KMS-11 (cell line): ENCODE data around the gene ITPR2.

Experiments
- H2AFZ ChIP-seq: fragments of 200-600 bp; sonication (generic); 2 replicates; pipeline ENCODE4 v1.6.1; 2016; ENCODE audit warnings: antibody characterized with exemption, mixed run types, low read depth
- H3K27ac ChIP-seq: fragments of 200-600 bp; sonication (generic); 2 replicates; pipeline ENCODE4 v1.6.1; 2016; ENCODE audit warnings: mild to moderate bottlenecking, mixed run types
- H3K27me3 ChIP-seq: fragments of 200-600 bp; sonication (generic); 2 replicates; pipeline ENCODE4 v1.6.1; 2017; ENCODE audit warnings: mild to moderate bottlenecking, low read depth, mixed run types, moderate library complexity; ENCODE audit not compliant: insufficient read depth
- H3K36me3 ChIP-seq: fragments of 200-600 bp; sonication (generic); 2 replicates; pipeline ENCODE4 v1.6.1; 2017; ENCODE audit warnings: mild to moderate bottlenecking, mixed run types; ENCODE audit not compliant: insufficient read depth
- H3K4me1 ChIP-seq: fragments of 200-600 bp; sonication (generic); 2 replicates; pipeline ENCODE4 v1.6.1; 2016; ENCODE audit warnings: mild to moderate bottlenecking, low read depth, mixed run types; ENCODE audit not compliant: poor library complexity, severe bottlenecking
- H3K4me2 ChIP-seq: fragments of 200-600 bp; sonication (generic); 2 replicates; pipeline ENCODE4 v1.7.0; 2016; ENCODE audit warnings: mild to moderate bottlenecking, mixed run types
- H3K4me3 ChIP-seq: fragments of 200-600 bp; sonication (generic); IDR thresholded peaks from 2 replicates; pipeline ENCODE4 v1.6.1; 2017; ENCODE audit warnings: low read depth, low read length, mixed read lengths; ENCODE audit not compliant: insufficient read depth
- H3K79me2 ChIP-seq: fragments of 200-600 bp; sonication (generic); 2 replicates; pipeline ENCODE4 v1.6.1; 2016; ENCODE audit warnings: low read depth, mixed run types; ENCODE audit not compliant: insufficient read depth
- H3K9ac ChIP-seq: fragments of 200-600 bp; sonication (generic); 2 replicates; pipeline ENCODE4 v1.6.1; 2016; ENCODE audit warnings: mild to moderate bottlenecking, mixed run types
- H4K20me1 ChIP-seq: fragments of 200-600 bp; sonication (generic); 2 replicates; pipeline ENCODE4 v1.6.1; 2016; ENCODE audit warnings: mild to moderate bottlenecking, mixed run types; ENCODE audit not compliant: insufficient read depth
- TF ChIP-seq, protein P1 (sequence below): fragments of 200-600 bp; sonication (generic); conservative IDR thresholded peaks from 2 replicates; pipeline ENCODE4 v1.6.1; 2017; ENCODE audit warnings: low read depth, mild to moderate bottlenecking, antibody characterized with exemption, low read length, moderate library complexity, mixed read lengths

ITPR2 gene

DNA sequence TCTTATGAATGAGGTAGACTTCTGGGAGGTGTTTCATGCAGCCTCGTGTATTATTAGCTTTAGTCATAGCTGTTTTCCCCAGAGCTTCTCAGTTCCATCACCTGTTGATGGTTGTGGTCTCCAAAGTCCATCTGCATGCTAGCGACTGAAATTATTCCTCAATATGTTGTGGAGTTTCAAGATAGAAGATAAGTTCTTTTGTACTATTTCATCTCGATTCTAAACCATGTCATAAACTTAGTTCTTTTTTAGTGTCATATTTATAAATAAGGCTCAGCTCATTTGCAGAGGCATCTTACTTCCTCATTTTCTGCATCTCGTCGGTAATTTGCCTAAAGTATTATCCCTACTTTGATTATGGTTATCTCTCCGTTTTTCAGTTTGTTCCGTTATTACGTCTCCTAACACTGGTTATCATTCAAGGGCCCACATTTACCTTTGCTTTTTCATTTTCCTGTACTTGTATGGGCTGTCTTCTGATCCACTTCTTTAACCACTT is 119.1 kb downstream of the ITPR2 start:
- no peaks in the 10 kb centered on the region for H3K4me1 ChIP-seq
- no peaks in the 10 kb centered on the region for H3K36me3 ChIP-seq
- H3K27ac ChIP-seq = no peak overlapping the region

DNA sequence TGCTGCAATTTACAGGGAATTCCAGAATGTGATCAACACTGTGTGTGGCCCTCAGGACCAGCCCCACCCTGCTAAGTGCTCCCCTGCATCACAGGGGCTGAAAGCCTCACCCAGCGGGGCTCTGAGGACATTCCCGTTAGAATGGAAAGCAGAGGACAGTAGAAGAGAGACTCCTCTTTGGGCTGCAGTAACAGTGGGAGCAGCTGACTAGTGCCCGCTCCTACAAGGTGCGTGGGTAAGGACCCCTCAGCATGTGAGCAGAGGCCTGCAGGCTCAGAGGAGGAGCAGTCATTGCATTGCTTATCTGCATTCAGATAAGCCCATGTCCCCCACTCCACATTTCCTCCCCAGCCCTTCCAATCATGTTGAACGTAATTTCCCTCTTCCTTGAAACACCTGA is 120.1 kb downstream of the ITPR2 start:
- no peaks in the 10 kb centered on the region for H4K20me1 ChIP-seq
- no peaks in the 10 kb centered on the region for H3K4me1 ChIP-seq
- no peak overlapping the region for H3K4me2 ChIP-seq
- TF ChIP-seq, protein P1, sequence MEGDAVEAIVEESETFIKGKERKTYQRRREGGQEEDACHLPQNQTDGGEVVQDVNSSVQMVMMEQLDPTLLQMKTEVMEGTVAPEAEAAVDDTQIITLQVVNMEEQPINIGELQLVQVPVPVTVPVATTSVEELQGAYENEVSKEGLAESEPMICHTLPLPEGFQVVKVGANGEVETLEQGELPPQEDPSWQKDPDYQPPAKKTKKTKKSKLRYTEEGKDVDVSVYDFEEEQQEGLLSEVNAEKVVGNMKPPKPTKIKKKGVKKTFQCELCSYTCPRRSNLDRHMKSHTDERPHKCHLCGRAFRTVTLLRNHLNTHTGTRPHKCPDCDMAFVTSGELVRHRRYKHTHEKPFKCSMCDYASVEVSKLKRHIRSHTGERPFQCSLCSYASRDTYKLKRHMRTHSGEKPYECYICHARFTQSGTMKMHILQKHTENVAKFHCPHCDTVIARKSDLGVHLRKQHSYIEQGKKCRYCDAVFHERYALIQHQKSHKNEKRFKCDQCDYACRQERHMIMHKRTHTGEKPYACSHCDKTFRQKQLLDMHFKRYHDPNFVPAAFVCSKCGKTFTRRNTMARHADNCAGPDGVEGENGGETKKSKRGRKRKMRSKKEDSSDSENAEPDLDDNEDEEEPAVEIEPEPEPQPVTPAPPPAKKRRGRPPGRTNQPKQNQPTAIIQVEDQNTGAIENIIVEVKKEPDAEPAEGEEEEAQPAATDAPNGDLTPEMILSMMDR = no peak
- H3K27ac ChIP-seq = no peak overlapping the region
- no peaks in the 10 kb centered on the region for H3K36me3 ChIP-seq
- H3K27me3 ChIP-seq = no peaks in the 10 kb centered on the region
- no peak overlapping the region for H2AFZ ChIP-seq
- H3K79me2 ChIP-seq = no peaks in the 10 kb centered on the region
- H3K4me3 ChIP-seq = no peak overlapping the region
- H3K9ac ChIP-seq = no peak overlapping the region

More for the DNA sequence above, 119.1 kb downstream of the ITPR2 start:
- Histone ChIP-seq H3K4me2 (no peak overlapping the region), H3K4me3 (no peak overlapping the region), H3K9ac (no peak overlapping the region), H3K79me2 (no peaks in the 10 kb centered on the region), H4K20me1 (no peaks in the 10 kb centered on the region), H3K27me3 (no peaks in the 10 kb centered on the region), H2AFZ (no peak overlapping the region)
- TF ChIP-seq, protein P1 = no peak

DNA sequence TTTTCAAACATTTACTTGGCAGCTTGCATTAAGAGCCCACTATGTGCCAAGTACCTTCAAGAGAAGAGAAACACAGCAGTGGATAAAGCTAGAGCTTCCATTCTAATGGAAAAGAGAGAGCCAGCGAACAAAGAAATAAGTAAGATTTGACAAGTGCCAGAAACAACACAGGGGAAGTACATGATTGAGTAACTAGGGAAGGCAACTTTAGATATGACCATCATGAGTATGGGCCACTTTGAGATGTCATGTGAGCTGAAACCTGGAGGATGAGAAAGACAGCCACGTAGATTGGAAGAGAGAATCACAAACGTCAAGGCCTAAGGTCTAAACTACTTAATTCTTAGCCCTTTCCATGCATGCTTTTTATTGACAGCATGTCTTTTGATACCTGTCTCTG is 121.4 kb downstream of the ITPR2 start:
- Histone ChIP-seq H3K9ac (no peak overlapping the region), H4K20me1 (no peaks in the 10 kb centered on the region), H2AFZ (no peak overlapping the region), H3K4me2 (no peak overlapping the region), H3K36me3 (no peaks in the 10 kb centered on the region), H3K4me3 (no peak overlapping the region), H3K27ac (no peak overlapping the region), H3K79me2 (no peaks in the 10 kb centered on the region), H3K27me3 (no peaks in the 10 kb centered on the region), H3K4me1 (no peaks in the 10 kb centered on the region)
- TF ChIP-seq, protein P1 = no peak

DNA sequence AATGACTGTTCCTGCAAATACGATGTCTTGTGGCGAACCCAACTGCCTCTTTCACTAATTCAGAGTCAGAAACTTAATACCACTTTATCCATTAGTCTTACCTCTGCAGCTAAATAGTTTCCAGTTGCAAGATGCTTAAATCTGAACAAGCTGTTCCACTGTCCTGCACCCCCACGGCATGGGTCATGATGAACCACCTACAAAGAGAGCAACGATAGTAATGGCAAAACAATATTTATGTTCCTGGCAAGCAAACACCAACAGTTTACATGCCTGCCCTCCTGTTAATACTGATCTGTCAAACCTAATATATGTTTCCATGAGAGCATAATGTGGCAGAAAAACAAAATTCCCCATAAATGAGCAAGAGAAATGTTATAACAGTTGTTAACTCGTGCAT is 121.9 kb downstream of the ITPR2 start:
- Histone ChIP-seq H2AFZ (no peak overlapping the region), H3K4me3 (no peak overlapping the region), H4K20me1 (no peaks in the 10 kb centered on the region), H3K4me2 (no peak overlapping the region), H3K27me3 (no peaks in the 10 kb centered on the region), H3K4me1 (no peaks in the 10 kb centered on the region), H3K9ac (no peak overlapping the region), H3K36me3 (no peaks in the 10 kb centered on the region), H3K79me2 (no peaks in the 10 kb centered on the region), H3K27ac (no peak overlapping the region)
- TF ChIP-seq, protein P1 = no peak

DNA sequence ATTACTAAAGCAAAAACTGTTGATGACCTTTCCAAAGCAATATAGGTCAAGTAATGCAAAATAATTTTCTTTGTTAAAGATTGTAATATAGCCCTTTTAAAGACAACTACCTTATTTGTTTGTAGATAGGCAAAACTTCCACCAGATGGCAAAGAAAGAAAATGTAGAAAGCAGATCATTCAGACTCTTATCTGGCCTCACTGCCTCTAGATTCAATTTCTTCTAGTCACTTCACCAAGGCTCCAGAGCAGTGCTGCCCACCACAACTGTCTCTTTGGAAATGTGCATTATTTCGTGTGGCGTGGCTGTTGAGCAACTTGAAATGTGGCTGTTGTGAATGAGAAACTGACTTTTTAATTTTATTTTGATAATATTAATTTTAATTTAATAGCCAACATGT is 127.1 kb downstream of the ITPR2 start:
- Histone ChIP-seq H3K27ac (no peak overlapping the region), H4K20me1 (no peaks in the 10 kb centered on the region), H3K27me3 (no peaks in the 10 kb centered on the region), H3K4me3 (no peak overlapping the region), H3K4me1 (no peaks in the 10 kb centered on the region), H3K4me2 (no peak overlapping the region), H2AFZ (no peak overlapping the region), H3K36me3 (no peaks in the 10 kb centered on the region), H3K9ac (no peak overlapping the region), H3K79me2 (no peaks in the 10 kb centered on the region)
- TF ChIP-seq, protein P1 = no peak
